HG03108 (cell line): ENCODE measurements around the gene RTN4IP1.
"Not testable (repeated sequence)": the region's sequence is repeated elsewhere in the genome, so short reads cannot be mapped to it uniquely, and the experiment has no call there.

Experiments
- ATAC-seq: cut with Tn5 transposase; IDR thresholded peaks from one replicate; pipeline ENCODE4 v1.9.1; 2021; ENCODE audit warnings: moderate library complexity; ENCODE audit not compliant: unreplicated experiment

RTN4IP1 gene

GRCh38 chr6:106588937-106589336, 40.4 kb downstream of the RTN4IP1 start:
- not testable (repeated sequence) for ATAC-seq

- ATAC-seq: no peak
Measured at GRCh38 chr6:106586815-106587415, 42.4 kb downstream of the RTN4IP1 start.

DNA sequence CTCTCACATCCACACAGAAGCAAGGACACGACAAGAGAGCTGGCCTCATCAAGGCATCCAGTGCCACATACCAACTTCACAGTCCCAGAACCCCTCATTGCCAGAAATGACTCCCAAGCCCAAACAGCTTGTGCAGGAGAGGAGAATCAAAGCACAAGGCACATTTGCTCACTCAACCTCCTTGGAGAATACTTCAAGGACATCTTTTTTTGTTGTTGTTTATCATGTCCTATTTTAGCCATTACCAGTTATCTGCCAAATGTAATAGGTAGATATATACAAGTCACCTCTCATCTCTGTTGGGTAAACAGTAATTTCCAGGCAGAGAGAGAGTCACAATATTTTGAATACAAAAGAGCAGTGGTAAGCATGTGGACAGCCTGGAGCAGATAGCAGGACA, 47.8 kb downstream of the RTN4IP1 start:
- ATAC-seq: no peak

DNA sequence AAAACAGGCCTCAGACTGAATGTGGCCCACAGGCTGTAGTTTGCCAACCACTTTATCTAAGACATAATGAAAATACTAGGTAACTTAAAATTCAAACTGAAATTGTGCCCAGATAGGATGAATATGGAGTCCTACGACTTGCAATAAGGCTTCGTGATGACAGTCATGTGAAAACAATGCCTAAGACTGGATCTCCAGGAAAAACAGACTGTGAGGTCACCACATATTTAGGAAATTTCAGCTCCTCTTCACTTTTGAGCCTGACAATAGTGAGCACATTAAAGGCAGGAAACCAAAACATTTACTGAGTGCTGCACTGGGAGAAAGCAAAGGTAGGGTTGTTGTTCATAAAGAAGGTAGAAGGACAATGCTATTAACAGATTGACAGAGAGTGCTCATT, 50.0 kb downstream of the RTN4IP1 start:
- ATAC-seq: no peak

DNA sequence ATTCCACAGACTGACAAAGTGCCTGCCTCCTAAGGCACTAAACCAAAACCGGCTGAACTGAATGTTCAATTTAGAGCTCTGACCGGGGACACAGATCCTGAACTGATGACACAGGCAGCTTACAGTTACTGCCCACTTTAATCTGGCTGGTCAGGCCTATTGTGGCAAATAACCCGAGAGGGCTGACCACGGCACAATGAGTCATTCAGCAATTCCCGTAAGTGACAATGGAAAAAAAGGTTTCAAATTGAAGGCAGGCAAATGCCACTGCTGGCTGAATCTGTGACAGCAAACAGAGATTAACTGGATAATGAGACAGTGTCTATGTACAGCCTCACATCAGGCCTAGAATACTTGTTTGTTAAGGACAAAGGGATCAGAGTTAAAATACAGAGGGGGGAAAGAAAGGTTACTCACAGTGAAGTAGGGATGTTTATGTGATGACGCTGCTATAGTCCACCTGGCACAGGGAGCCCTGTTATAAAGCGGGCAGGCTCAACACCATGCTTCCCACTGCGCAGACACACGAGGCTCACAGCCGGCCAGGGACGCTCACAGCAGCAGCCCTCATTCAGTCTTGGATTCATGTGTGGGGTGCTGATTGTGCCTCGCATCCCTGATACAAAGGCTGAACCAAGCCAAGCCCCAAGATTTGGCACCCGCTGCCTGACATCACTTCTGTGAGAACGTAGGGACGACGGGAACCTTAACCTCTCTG, 54.4 kb downstream of the RTN4IP1 start:
- no peak for ATAC-seq

DNA sequence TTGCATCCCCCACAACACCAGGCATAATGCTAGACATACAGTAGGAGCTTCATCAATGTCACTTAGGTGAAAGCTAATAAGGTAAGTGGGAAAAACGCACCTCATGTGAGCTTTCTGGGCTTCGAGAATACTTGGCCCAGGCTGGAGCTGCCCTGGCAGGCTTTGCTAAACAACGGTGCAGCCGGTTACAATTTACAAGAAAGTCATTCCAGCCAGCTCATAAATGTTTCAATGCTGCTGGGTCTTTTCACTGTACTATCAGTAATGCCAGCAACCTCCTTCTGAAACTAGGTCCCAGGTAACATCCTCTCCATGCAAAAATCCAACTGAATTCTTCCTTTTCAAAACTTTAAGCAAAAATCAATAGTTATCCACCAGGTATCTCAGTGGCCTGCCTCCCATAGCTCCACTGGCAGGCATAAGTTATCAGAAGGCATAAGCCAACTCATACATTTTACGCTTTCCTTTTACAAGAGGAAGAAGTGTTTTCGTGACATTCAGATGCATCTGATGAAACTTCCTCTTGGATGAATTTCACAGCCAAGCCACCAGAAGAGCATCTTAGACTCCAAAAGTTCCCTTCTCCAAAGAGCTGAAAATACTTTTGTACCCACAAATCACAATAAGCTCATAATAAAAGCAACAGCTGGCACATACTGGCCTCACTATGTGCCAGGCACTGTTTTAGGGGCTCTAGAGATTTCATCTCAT, 56.3 kb downstream of the RTN4IP1 start:
- ATAC-seq: no peak

GRCh38 chr6:106572436-106572835, 56.9 kb downstream of the RTN4IP1 start:
- no peak for ATAC-seq

- no peak for ATAC-seq
Measured at GRCh38 chr6:106569428-106569827, 59.9 kb downstream of the RTN4IP1 start.

GRCh38 chr6:106568530-106568929, 60.8 kb downstream of the RTN4IP1 start:
- ATAC-seq: no peak

- no peak for ATAC-seq
Measured at GRCh38 chr6:106564476-106564875, 64.8 kb downstream of the RTN4IP1 start.

- no peak for ATAC-seq
Measured at GRCh38 chr6:106563614-106564013, 65.7 kb downstream of the RTN4IP1 start.

GRCh38 chr6:106561686-106562405, 67.5 kb downstream of the RTN4IP1 start:
- no peak for ATAC-seq

GRCh38 chr6:106560996-106561685, 68.2 kb downstream of the RTN4IP1 start:
- no peak for ATAC-seq

DNA sequence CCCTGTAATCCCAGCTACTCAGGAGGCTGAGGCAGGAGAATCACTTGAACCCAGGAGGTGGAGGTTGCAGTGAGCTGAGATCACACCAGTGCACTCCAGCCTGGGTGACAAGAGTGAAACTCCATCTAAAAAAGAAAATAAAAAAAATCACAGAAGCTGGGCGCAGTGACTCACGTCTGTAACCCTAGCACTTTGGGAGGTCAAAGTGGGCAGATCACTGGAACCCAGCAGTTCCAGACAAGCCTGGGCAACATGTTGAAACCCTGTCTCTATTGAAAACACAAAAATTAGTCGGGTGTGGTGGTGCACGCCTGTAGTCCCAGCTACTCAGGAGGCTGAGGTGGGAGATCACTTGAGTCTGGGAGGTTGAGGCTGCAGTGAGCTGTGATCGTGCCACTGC, 69.6 kb downstream of the RTN4IP1 start:
- ATAC-seq: not testable (repeated sequence)

DNA sequence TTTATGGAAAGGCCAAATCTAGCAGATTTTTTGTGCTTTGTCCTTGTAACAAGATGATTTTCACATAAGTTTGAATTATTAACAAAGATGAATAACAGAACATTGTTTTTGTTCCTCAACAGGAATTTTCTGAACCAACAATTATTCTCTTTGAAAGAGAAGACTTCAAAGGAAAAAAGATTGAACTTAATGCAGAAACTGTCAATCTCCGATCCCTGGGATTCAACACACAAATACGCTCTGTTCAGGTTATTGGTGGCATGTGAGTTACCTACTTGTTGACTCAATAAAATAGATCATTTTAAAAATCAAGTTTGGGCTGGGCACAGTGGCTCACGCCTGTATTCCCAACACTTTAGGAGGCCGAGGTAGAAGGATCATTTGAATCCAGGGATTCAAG, 70.9 kb downstream of the RTN4IP1 start:
- no peak for ATAC-seq

DNA sequence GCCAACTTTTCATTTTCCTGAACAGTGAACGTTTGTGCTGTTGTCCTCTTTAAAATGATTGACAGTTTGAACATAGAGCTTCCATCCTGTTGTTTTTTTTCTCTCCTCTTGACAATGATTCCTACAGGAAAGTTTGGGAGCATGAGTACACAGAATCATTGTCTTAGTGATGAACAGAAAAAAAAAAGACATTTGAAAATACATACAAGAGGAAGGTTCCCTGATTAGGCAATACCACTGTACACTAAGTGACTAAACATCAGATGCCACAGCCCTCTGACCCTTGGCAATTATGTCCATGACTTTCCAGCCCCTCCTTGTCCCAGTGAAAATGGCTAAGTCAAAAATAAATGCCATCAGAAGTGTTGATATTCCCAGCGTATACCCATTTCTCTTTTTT, 71.5 kb downstream of the RTN4IP1 start:
- ATAC-seq: no peak

DNA sequence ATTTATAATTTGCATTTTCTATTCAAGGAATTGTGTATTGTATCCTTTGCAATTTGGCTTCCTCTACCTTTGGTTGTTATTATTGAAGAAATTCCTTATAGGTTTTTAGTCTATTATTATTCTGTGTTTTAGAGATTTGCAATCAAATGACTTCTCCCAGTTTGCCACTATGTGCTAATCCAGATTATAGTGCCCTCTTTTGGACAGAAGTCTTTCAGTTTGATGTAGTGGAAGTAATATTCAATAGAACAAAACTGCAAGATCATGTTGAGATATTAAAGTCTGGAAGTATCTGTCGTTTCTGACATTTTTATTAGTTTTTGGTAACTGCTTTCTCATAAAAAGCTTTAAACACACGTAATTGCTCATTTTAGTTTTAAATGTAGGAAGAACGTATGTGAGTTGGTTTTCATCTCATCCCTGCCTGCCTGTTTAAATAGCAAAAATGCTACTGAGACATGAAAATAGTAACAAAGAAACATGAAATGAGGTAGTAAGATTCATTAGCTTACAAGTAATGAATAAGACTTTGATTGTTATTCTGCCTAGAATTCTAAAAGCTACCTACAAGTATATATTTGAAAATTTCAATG, 72.8 kb downstream of the RTN4IP1 start:
- no peak for ATAC-seq

GRCh38 chr6:106555767-106556166, 73.5 kb downstream of the RTN4IP1 start:
- no peak for ATAC-seq

DNA sequence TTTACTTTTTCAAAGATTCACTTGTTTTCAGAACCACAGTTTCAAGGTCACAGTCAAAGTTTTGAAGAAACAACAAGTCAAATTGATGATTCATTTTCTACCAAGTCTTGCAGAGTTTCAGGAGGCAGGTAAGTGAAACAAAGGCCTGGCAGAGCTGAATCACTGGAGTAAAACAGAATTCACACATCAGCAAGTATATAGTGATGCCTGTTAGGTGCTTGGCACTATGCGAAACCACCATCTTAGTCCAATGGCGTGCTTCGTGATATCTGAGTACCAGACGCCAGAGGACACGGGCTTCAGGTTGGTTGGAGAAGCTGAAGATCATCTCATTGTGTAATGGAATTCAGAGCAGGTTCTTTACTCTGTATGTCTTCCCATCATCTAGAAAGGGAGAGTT, 75.9 kb downstream of the RTN4IP1 start:
- no peak for ATAC-seq

DNA sequence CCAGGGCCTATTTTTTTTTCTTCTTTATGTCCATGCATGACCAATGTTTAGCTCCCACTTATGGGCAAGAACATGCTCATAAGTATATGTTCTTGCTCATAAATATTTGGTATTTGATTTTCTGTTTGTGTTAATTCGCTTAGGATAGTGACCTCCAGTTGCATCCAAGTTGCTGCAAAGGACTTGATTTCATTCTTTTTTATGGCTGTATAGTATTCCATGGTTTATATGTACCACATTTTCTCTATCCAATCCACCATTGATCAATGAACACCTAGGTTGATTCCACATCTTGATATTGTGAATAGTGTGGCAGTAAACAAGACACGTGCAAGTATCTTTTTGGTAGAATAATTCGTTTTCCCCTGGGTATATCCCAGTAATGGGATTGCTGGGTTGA, 78.1 kb downstream of the RTN4IP1 start:
- ATAC-seq: no peak

- ATAC-seq: no peak
Measured at GRCh38 chr6:106549521-106549920, 79.8 kb downstream of the RTN4IP1 start.
